Right lobe of liver (tissue), 4 donors: ENCODE measurements around the gene NPDC1.

Source experiments
- POLR2A ChIP-seq: fragments of 450-650 bp; IDR thresholded peaks from one replicate; pipeline ENCODE4 v1.6.1; 2017; ENCODE audit warnings: antibody characterized with exemption, mild to moderate bottlenecking
- TF ChIP-seq, protein P1 (sequence below), 4 donors: fragments of 200-600 bp in 3 of 4; fragments of 450-650 bp in 1 of 4; IDR thresholded peaks; one replicate each; pipeline versions ENCODE4 v1.5.1 to v1.8.0; 2016 to 2022; ENCODE audit warnings: antibody characterized with exemption in 4 of 4, mild to moderate bottlenecking in 2 of 4
- donor health status: DM: no; HTN: no; CAD: no.
- donor health status: DM: no; HTN: no; CAD: no.
- donor health status: DM: no; HTN: yes; CAD: no.

- TF ChIP-seq, protein P1, sequence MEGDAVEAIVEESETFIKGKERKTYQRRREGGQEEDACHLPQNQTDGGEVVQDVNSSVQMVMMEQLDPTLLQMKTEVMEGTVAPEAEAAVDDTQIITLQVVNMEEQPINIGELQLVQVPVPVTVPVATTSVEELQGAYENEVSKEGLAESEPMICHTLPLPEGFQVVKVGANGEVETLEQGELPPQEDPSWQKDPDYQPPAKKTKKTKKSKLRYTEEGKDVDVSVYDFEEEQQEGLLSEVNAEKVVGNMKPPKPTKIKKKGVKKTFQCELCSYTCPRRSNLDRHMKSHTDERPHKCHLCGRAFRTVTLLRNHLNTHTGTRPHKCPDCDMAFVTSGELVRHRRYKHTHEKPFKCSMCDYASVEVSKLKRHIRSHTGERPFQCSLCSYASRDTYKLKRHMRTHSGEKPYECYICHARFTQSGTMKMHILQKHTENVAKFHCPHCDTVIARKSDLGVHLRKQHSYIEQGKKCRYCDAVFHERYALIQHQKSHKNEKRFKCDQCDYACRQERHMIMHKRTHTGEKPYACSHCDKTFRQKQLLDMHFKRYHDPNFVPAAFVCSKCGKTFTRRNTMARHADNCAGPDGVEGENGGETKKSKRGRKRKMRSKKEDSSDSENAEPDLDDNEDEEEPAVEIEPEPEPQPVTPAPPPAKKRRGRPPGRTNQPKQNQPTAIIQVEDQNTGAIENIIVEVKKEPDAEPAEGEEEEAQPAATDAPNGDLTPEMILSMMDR (IDR thresholded peaks at IDR 0.05), result no peak
- no peak for TF ChIP-seq POLR2A
Measured at GRCh38 chr9:137021568-137021978, 24.4 kb downstream of the NPDC1 start.
